Astrocyte (in vitro differentiated cells and primary cell): Measurements from ENCODE around the gene PADI4. TPM values are rescaled to one million over a fixed set of nuclear protein-coding genes. Genes with fewer than 3 reads are reported as not detected.

Source experiments
- DNase-seq: peaks from one replicate; pipeline ENCODE4 v3.0.0-alpha.2; 2010; ENCODE audit warnings: low read depth
- FAIRE-seq: peaks from 2 replicates; lab custom pipeline; 2011; peaks lifted over from hg19 to GRCh38; lab: Jason Lieb, UNC
- H2AFZ ChIP-seq: 2 replicates; pipeline ENCODE4 v1.6.0; 2012; ENCODE audit warnings: low read depth, low read length, inconsistent platforms
- H3K27ac ChIP-seq: 2 replicates; pipeline ENCODE4 v1.5.1; 2011; ENCODE audit warnings: low read depth, low read length, inconsistent platforms
- H3K27me3 ChIP-seq: 2 replicates; pipeline ENCODE4 v1.6.0; 2011; ENCODE audit warnings: low read length, inconsistent platforms; ENCODE audit not compliant: insufficient read depth
- H3K36me3 ChIP-seq: 2 replicates; pipeline ENCODE4 v1.5.1; 2011; ENCODE audit warnings: low read length, inconsistent platforms; ENCODE audit not compliant: insufficient read depth
- H3K4me1 ChIP-seq: 2 replicates; pipeline ENCODE4 v1.5.1; 2011; ENCODE audit warnings: low read length, inconsistent platforms; ENCODE audit not compliant: insufficient read depth
- H3K4me2 ChIP-seq: 2 replicates; pipeline ENCODE4 v1.6.0; 2012; ENCODE audit warnings: low read length, inconsistent platforms
- H3K4me3 ChIP-seq: 2 replicates; pipeline ENCODE4 v1.5.1; 2011; ENCODE audit warnings: low read depth, mild to moderate bottlenecking, low read length, inconsistent platforms; ENCODE audit not compliant: insufficient read depth
- H3K79me2 ChIP-seq: 2 replicates; pipeline ENCODE4 v1.6.0; 2012; ENCODE audit warnings: mild to moderate bottlenecking, low read length, inconsistent platforms; ENCODE audit not compliant: insufficient read depth
- H3K9ac ChIP-seq: 2 replicates; pipeline ENCODE4 v1.6.0; 2012; ENCODE audit warnings: mild to moderate bottlenecking, low read length, inconsistent platforms
- H3K9me3 ChIP-seq: 2 replicates; pipeline ENCODE4 v1.5.1; 2012; ENCODE audit warnings: low read depth, mild to moderate bottlenecking, low read length, inconsistent platforms; ENCODE audit not compliant: insufficient read depth
- H4K20me1 ChIP-seq: 2 replicates; pipeline ENCODE4 v1.6.0; 2012; ENCODE audit warnings: low read length, inconsistent platforms; ENCODE audit not compliant: insufficient read depth
- H3K27ac Mint-ChIP-seq: one replicate; pipeline ENCODE4 v1.8.0; 2021; ENCODE audit warnings: mild to moderate bottlenecking, mixed read lengths; ENCODE audit not compliant: unreplicated experiment
- H3K27me3 Mint-ChIP-seq: one replicate; pipeline ENCODE4 v1.8.0; 2021; ENCODE audit warnings: low read depth, mixed read lengths; ENCODE audit not compliant: unreplicated experiment
- H3K36me3 Mint-ChIP-seq: one replicate; pipeline ENCODE4 v1.8.0; 2021; ENCODE audit warnings: low read depth, mixed read lengths; ENCODE audit not compliant: unreplicated experiment
- H3K4me1 Mint-ChIP-seq: one replicate; pipeline ENCODE4 v1.8.0; 2021; ENCODE audit warnings: low read depth, mixed read lengths; ENCODE audit not compliant: unreplicated experiment
- H3K4me3 Mint-ChIP-seq: one replicate; pipeline ENCODE4 v1.8.0; 2021; ENCODE audit warnings: mild to moderate bottlenecking, moderate library complexity, mixed read lengths; ENCODE audit not compliant: unreplicated experiment
- H3K9me3 Mint-ChIP-seq: one replicate; pipeline ENCODE4 v1.8.0; 2021; ENCODE audit warnings: mild to moderate bottlenecking, mixed read lengths; ENCODE audit not compliant: unreplicated experiment
- CTCF ChIP-seq: IDR thresholded peaks from 2 replicates; pipeline ENCODE4 v1.5.1; 2011; ENCODE audit warnings: low read depth, mild to moderate bottlenecking, inconsistent platforms, low read length, moderate library complexity; ENCODE audit not compliant: insufficient read depth
- EZH2 ChIP-seq: IDR thresholded peaks from 2 replicates; pipeline ENCODE4 v1.6.1; 2012; ENCODE audit warnings: mild to moderate bottlenecking, low read length, inconsistent platforms; ENCODE audit not compliant: insufficient read depth
- total RNA-seq: library from RNA; stranded (reverse); gene quantifications from 2 replicates; pipeline ENCODE4 v1.2.1, GENCODE V29; 2021

Gene PADI4
- total RNA-seq, 1 donor from 2014 or later = not detected

GRCh38 chr1:17315542-17316130, 7.6 kb downstream of the PADI4 start:
- Histone ChIP-seq H3K27me3 (peaks cover 16% of the 10 kb centered on the region), H4K20me1 (no peaks in the 10 kb centered on the region), H3K9ac (no peak overlapping the region), H2AFZ (no peak overlapping the region), H3K36me3 (no peaks in the 10 kb centered on the region), H3K4me3 (no peak overlapping the region), H3K79me2 (no peaks in the 10 kb centered on the region), H3K4me1 (no peaks in the 10 kb centered on the region), H3K9me3 (no peaks in the 10 kb centered on the region), H3K4me2 (no peak overlapping the region), H3K27ac (no peak overlapping the region)
- FAIRE-seq = no peak
- Mint-ChIP-seq H3K4me3 (no peak overlapping the region), H3K36me3 (no peaks in the 10 kb centered on the region), H3K27ac (no peak overlapping the region), H3K27me3 (peaks cover 32% of the 10 kb centered on the region), H3K9me3 (peaks cover 2% of the 10 kb centered on the region), H3K4me1 (no peaks in the 10 kb centered on the region)
- no peak for DNase-seq
- TF ChIP-seq EZH2 (no peak), CTCF (no peak)

GRCh38 chr1:17316704-17317103, 8.7 kb downstream of the PADI4 start:
- DNase-seq = no peak
- no peaks in the 10 kb centered on the region for H3K4me1 ChIP-seq
- peaks cover 21% of the 10 kb centered on the region for H3K27me3 ChIP-seq
- H3K27ac Mint-ChIP-seq = no peak overlapping the region
- H3K36me3 ChIP-seq = no peaks in the 10 kb centered on the region
- H3K36me3 Mint-ChIP-seq = no peaks in the 10 kb centered on the region
- peaks cover 2% of the 10 kb centered on the region for H3K9me3 Mint-ChIP-seq
- H3K9ac ChIP-seq = no peak overlapping the region
- H3K4me3 Mint-ChIP-seq = no peak overlapping the region
- no peak overlapping the region for H3K4me3 ChIP-seq
- no peaks in the 10 kb centered on the region for H3K4me1 Mint-ChIP-seq
- H4K20me1 ChIP-seq = no peaks in the 10 kb centered on the region
- no peaks in the 10 kb centered on the region for H3K9me3 ChIP-seq
- no peak overlapping the region for H2AFZ ChIP-seq
- no peak for FAIRE-seq
- H3K27me3 Mint-ChIP-seq = peaks cover 35% of the 10 kb centered on the region
- no peak overlapping the region for H3K27ac ChIP-seq
- no peak overlapping the region for H3K4me2 ChIP-seq
- no peaks in the 10 kb centered on the region for H3K79me2 ChIP-seq
- TF ChIP-seq EZH2 (no peak), CTCF (no peak)

DNA sequence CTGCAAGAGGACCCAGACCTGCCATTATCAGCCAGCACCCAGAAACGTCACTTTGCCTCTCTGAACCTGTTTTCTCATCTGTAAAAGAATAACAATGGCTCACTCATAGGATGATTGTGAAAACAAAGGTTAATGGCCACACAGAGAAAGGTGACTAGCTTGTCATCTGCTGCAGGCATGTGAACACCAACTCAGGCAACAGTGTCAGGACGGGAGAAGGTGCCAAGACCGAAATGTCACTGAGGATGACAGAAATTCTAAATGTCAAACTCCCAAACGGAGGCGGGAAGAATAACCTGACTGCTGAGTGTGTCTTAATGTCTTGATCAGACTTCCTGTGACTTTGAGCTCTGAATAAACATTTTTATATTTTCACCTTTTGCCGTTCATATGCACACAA, 10.3 kb downstream of the PADI4 start:
- Histone ChIP-seq H3K4me2 (no peak overlapping the region), H4K20me1 (no peaks in the 10 kb centered on the region), H3K79me2 (no peaks in the 10 kb centered on the region), H3K9ac (no peak overlapping the region), H2AFZ (no peak overlapping the region), H3K27ac (no peak overlapping the region), H3K9me3 (no peaks in the 10 kb centered on the region), H3K27me3 (peaks cover 21% of the 10 kb centered on the region), H3K36me3 (no peaks in the 10 kb centered on the region), H3K4me3 (no peak overlapping the region), H3K4me1 (no peaks in the 10 kb centered on the region)
- FAIRE-seq (no peak), DNase-seq (no peak)
- Mint-ChIP-seq H3K36me3 (no peaks in the 10 kb centered on the region), H3K4me3 (no peak overlapping the region), H3K9me3 (peaks cover 2% of the 10 kb centered on the region), H3K27me3 (peaks cover 38% of the 10 kb centered on the region), H3K27ac (no peak overlapping the region), H3K4me1 (no peaks in the 10 kb centered on the region)
- TF ChIP-seq EZH2 (no peak), CTCF (no peak)
